ENCODE results near the gene ITGA8. TPM values are rescaled to one million over a fixed set of nuclear protein-coding genes. Genes with fewer than 3 reads are reported as not detected.

ITGA8 gene
- total RNA-seq, 1 experiment from 2014 or later: not detected

DNA sequence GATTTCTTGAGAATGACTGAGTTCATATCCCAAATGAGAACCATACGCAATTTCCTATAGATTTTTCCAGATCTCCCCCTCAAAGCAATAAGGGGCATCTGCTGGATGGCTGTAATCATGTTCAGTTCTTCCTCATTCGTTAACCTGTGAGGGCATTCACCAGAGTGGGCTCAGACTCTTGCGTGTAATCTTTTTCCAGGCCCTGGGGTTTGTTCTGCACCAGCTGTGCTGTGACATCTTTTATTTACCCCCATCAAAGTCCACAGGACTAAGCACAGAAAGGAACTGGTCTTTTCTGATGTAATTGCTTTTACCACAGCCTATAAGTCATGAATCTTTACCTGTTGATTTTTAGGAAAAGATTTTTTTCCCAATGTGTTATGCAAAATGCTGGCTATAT is 27.9 kb upstream of the ITGA8 start:
- CTCF ChIA-PET: interaction anchor here (0.6 kb wide), 1 partner anchor 29 kb away, joined by 3 read pairs; no protein-coding TSS in a partner anchor

DNA sequence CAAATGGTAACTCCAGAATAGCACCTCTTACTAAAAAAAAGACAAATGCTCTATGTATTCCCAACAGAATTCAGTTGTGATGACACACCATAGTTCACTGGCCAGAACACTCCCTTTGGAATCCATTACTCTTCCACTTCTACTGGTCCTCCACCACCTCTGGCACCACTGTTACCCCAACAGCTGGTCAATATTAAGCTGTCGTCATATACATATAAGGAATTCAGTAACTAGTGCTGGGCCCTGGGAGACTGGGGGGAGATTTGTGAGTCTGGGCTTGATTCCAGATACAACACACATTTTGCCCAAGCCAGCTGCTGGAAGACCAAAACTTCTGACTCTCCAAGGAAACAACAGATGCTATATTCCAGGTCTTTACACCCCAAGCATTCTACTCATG is 26.0 kb upstream of the ITGA8 start:
- CTCF ChIA-PET: no interaction called here
- TF ChIP-seq, protein P1, sequence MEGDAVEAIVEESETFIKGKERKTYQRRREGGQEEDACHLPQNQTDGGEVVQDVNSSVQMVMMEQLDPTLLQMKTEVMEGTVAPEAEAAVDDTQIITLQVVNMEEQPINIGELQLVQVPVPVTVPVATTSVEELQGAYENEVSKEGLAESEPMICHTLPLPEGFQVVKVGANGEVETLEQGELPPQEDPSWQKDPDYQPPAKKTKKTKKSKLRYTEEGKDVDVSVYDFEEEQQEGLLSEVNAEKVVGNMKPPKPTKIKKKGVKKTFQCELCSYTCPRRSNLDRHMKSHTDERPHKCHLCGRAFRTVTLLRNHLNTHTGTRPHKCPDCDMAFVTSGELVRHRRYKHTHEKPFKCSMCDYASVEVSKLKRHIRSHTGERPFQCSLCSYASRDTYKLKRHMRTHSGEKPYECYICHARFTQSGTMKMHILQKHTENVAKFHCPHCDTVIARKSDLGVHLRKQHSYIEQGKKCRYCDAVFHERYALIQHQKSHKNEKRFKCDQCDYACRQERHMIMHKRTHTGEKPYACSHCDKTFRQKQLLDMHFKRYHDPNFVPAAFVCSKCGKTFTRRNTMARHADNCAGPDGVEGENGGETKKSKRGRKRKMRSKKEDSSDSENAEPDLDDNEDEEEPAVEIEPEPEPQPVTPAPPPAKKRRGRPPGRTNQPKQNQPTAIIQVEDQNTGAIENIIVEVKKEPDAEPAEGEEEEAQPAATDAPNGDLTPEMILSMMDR (conservative IDR thresholded peaks at IDR 0.05; ENCODE audit: low read depth, low read length): no peak
- no peak for TF ChIP-seq EZH2 (IDR thresholded peaks at IDR 0.05; ENCODE audit: borderline replicate concordance, low read depth, low read length, poor library complexity, severe bottlenecking)
- BruUV-seq (replicated peaks): no TSS peak

More for the DNA sequence above, 27.9 kb upstream of the ITGA8 start:
- Histone ChIP-seq H3K4me1 (ENCODE audit: insufficient read depth, low read length, poor library complexity, severe bottlenecking) (no peaks in the 10 kb centered on the region), H3K9me3 (ENCODE audit: low read depth, low read length, poor library complexity, severe bottlenecking) (no peaks in the 10 kb centered on the region), H3K4me3 (ENCODE audit: low read depth, low read length, poor library complexity, severe bottlenecking) (no peak overlapping the region), H3K27ac (ENCODE audit: low read depth, low read length, poor library complexity, severe bottlenecking) (no peak overlapping the region), H3K36me3 (ENCODE audit: insufficient read depth, low read length, poor library complexity, severe bottlenecking) (no peaks in the 10 kb centered on the region), H3K27me3 (replicated peaks; ENCODE audit: insufficient read depth, low read depth, low read length, poor library complexity) (no peaks in the 10 kb centered on the region)
- TF ChIP-seq EZH2 (IDR thresholded peaks at IDR 0.05; ENCODE audit: borderline replicate concordance, low read depth, low read length, poor library complexity, severe bottlenecking): no peak
- TF ChIP-seq, protein P1 (conservative IDR thresholded peaks at IDR 0.05; ENCODE audit: low read depth, low read length): no peak
- no TSS peak for BruUV-seq (replicated peaks)
- no peak for DNase-seq (ENCODE audit: low spot score)
- intact Hi-C loops (cut with micrococcal nuclease; ENCODE audit: unreplicated experiment): no loop called here
- POLR2A ChIA-PET (ENCODE audit: low non-redundant PET): no interaction called here

DNA sequence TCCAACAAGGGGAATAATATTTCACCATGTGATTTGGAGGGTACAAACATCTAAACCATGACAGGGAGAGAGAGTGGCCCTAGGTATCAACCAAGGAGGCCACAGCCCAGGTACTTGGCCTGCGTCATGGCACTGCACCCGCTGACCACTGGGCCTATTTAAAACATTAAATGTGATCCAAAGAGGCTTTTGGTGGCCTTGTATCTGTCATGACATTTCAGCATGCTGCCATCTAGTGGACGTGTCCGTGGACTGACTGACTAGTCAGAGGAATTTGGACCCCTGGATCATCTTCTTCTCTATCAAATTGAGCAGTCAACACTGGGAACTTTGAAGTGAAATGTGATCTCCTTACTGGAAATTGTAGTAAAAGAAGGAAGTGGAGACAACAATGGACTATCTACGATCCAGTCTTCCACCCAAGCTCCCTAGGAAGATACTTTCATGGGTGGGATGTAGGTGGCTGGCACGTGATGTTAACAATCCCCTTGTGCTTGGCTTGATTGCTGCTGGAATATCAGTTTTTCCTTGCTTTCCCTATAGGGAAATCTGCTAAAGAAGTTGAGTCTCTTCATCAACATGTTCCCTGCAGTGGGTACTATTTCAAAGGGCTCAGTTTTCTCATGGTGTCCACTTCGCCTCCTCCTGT is 24.6 kb upstream of the ITGA8 start:
- Histone ChIP-seq H3K27me3 (replicated peaks; ENCODE audit: insufficient read depth, low read depth, low read length, poor library complexity) (no peaks in the 10 kb centered on the region), H3K27ac (ENCODE audit: low read depth, low read length, poor library complexity, severe bottlenecking) (no peak overlapping the region), H3K4me1 (ENCODE audit: insufficient read depth, low read length, poor library complexity, severe bottlenecking) (no peaks in the 10 kb centered on the region), H3K4me3 (ENCODE audit: low read depth, low read length, poor library complexity, severe bottlenecking) (no peak overlapping the region), H3K9me3 (ENCODE audit: low read depth, low read length, poor library complexity, severe bottlenecking) (no peaks in the 10 kb centered on the region), H3K36me3 (ENCODE audit: insufficient read depth, low read length, poor library complexity, severe bottlenecking) (no peaks in the 10 kb centered on the region)
- TF ChIP-seq, protein P1 (conservative IDR thresholded peaks at IDR 0.05; ENCODE audit: low read depth, low read length): peak; percentile 82
- no peak for TF ChIP-seq EZH2 (IDR thresholded peaks at IDR 0.05; ENCODE audit: borderline replicate concordance, low read depth, low read length, poor library complexity, severe bottlenecking)
- BruUV-seq (replicated peaks): no TSS peak
- CTCF ChIA-PET: no interaction called here
- peak; percentile 74 for DNase-seq (ENCODE audit: low spot score)
- POLR2A ChIA-PET (ENCODE audit: low non-redundant PET): no interaction called here
- intact Hi-C loops (cut with micrococcal nuclease; ENCODE audit: unreplicated experiment): loop anchor here (5.0 kb wide), 1 partner anchor 312 kb away; no protein-coding TSS in a partner anchor

More for the DNA sequence above, 26.0 kb upstream of the ITGA8 start:
- DNase-seq (ENCODE audit: low spot score): no peak
- POLR2A ChIA-PET (ENCODE audit: low non-redundant PET): no interaction called here
- no peaks in the 10 kb centered on the region for H3K9me3 ChIP-seq (ENCODE audit: low read depth, low read length, poor library complexity, severe bottlenecking)
- no peaks in the 10 kb centered on the region for H3K27me3 ChIP-seq (replicated peaks; ENCODE audit: insufficient read depth, low read depth, low read length, poor library complexity)
- no peak overlapping the region for H3K27ac ChIP-seq (ENCODE audit: low read depth, low read length, poor library complexity, severe bottlenecking)
- H3K4me1 ChIP-seq (ENCODE audit: insufficient read depth, low read length, poor library complexity, severe bottlenecking): no peaks in the 10 kb centered on the region
- intact Hi-C loops (cut with micrococcal nuclease; ENCODE audit: unreplicated experiment): no loop called here
- no peaks in the 10 kb centered on the region for H3K36me3 ChIP-seq (ENCODE audit: insufficient read depth, low read length, poor library complexity, severe bottlenecking)
- no peak overlapping the region for H3K4me3 ChIP-seq (ENCODE audit: low read depth, low read length, poor library complexity, severe bottlenecking)
